Naive thymus-derived CD4-positive, alpha-beta T cell (primary cell): ENCODE results near the gene HECTD4. TPM values are rescaled to one million over a fixed set of nuclear protein-coding genes. Genes with fewer than 3 reads are reported as not detected.

Experiments used
- ATAC-seq: fragments of 150-1000 bp; cut with Tn5 transposase; 2 replicates; pipeline ENCODE4 v1.10.0; 2021; ENCODE audit warnings: mild to moderate bottlenecking, moderate library complexity
- CTCF ChIA-PET: fragments of 350-600 bp; sonication (Branson Sonifier 250); formaldehyde crosslinking; loops from one replicate; lab custom pipeline; 2021; ENCODE audit warnings: antibody characterized with exemption; lab: Charles Lee
- POLR2A ChIA-PET: fragments of 350-600 bp; sonication (Branson Sonifier 250); formaldehyde crosslinking; loops from one replicate; lab custom pipeline; 2021; ENCODE audit warnings: antibody characterized with exemption, inconsistent platforms; lab: Charles Lee
- DNase-seq, 9 donors: peaks; one replicate each; pipeline versions ENCODE4 v3.0.0 to v3.0.0-alpha.2; 2020 to 2022; ENCODE audit warnings: mixed read lengths in 1 of 9
- H3K27ac ChIP-seq: one replicate; pipeline ENCODE4 v1.7.0; 2013; ENCODE audit warnings: mild to moderate bottlenecking, low read depth, low read length, moderate library complexity
- H3K27me3 ChIP-seq, 2 donors: one replicate each; pipeline ENCODE4 v1.7.0; 2013; ENCODE audit warnings: low read length in 2 of 2, mild to moderate bottlenecking in 2 of 2, moderate library complexity in 2 of 2; ENCODE audit not compliant: control insufficient read depth in 2 of 2, insufficient read depth in 2 of 2
- H3K36me3 ChIP-seq, 3 experiments: 1 replicate in 2 of 3; 2 replicates in 1 of 3; pipeline ENCODE4 v1.7.0; 2013; ENCODE audit warnings: low read length in 3 of 3, mild to moderate bottlenecking in 3 of 3, moderate library complexity in 1 of 3; ENCODE audit not compliant: insufficient read depth in 3 of 3, control insufficient read depth in 2 of 3
- H3K4me1 ChIP-seq, 2 donors: one replicate each; pipeline ENCODE4 v1.7.0; 2013; ENCODE audit warnings: low read length in 2 of 2, mild to moderate bottlenecking in 2 of 2, moderate library complexity in 1 of 2; ENCODE audit not compliant: control insufficient read depth in 2 of 2, insufficient read depth in 2 of 2
- H3K4me3 ChIP-seq: 2 replicates; pipeline ENCODE4 v1.7.0; 2013; ENCODE audit warnings: mild to moderate bottlenecking, low read length
- H3K9me3 ChIP-seq, 3 experiments: 1 replicate in 2 of 3; 2 replicates in 1 of 3; pipeline ENCODE4 v1.7.0; 2013; ENCODE audit warnings: low read length in 3 of 3; ENCODE audit not compliant: control insufficient read depth in 2 of 3
- H3K27ac Mint-ChIP-seq, 9 donors: one replicate each; pipeline ENCODE4 v1.8.0; 2020 to 2022; ENCODE audit warnings: mixed read lengths in 9 of 9, mild to moderate bottlenecking in 8 of 9, moderate library complexity in 5 of 9, inconsistent platforms in 2 of 9
- H3K27me3 Mint-ChIP-seq, 5 donors: one replicate each; pipeline ENCODE4 v1.8.0; 2021 to 2022; ENCODE audit warnings: mixed read lengths in 5 of 5, mild to moderate bottlenecking in 1 of 5
- H3K36me3 Mint-ChIP-seq, 5 donors: one replicate each; pipeline ENCODE4 v1.8.0; 2020 to 2022; ENCODE audit warnings: mixed read lengths in 5 of 5, mild to moderate bottlenecking in 3 of 5, inconsistent platforms in 1 of 5
- H3K4me1 Mint-ChIP-seq, 7 donors: one replicate each; pipeline ENCODE4 v1.8.0; 2020 to 2022; ENCODE audit warnings: mixed read lengths in 7 of 7, mild to moderate bottlenecking in 3 of 7, inconsistent platforms in 1 of 7
- H3K4me3 Mint-ChIP-seq, 10 donors: one replicate each; pipeline ENCODE4 v1.8.0; 2020 to 2022; ENCODE audit warnings: mild to moderate bottlenecking in 10 of 10, mixed read lengths in 10 of 10, moderate library complexity in 6 of 10, inconsistent platforms in 2 of 10
- H3K9me3 Mint-ChIP-seq, 11 donors: one replicate each; pipeline ENCODE4 v1.8.0; 2020 to 2022; ENCODE audit warnings: mixed read lengths in 11 of 11, mild to moderate bottlenecking in 4 of 11, inconsistent platforms in 1 of 11, moderate library complexity in 1 of 11
- intact Hi-C, 2 donors: fragments of 100-400 bp; cut with micrococcal nuclease; formaldehyde crosslinking; loops; one replicate each; pipeline ENCODE4 v1.15.1; 2023
- polyA plus RNA-seq, 2 donors: library from polyadenylated mRNA; unstranded; fragments of 300-500 nt; fragmentation: Illumina TruSeq; gene quantifications; one replicate each; pipeline ENCODE4 v1.2.3, GENCODE V29; 2021
- total RNA-seq, 6 experiments: library from RNA in 5 of 6; stranded (reverse) in 5 of 6; gene quantifications; 1 replicate in 5 of 6; 2 replicates in 1 of 6; pipeline ENCODE4 v1.2.3 and lab custom pipeline; 2021 to 2026

Gene HECTD4
- total and polyA plus RNA-seq, 7 experiments from 2014 or later: 3.1 to 57.7 (median 47.9) TPM

GRCh38 chr12:112168561-112168971 lies 213.7 kb downstream of the HECTD4 start:
- intact Hi-C loops: no loop called here
- no peak for ATAC-seq
- no peaks in the 10 kb centered on the region for H3K27me3 ChIP-seq
- ChIA-PET CTCF (interaction anchor here (0.5 to 0.6 kb wide), 2 partner anchors 45 to 50 kb away, joined by 3 to 5 read pairs; no protein-coding TSS in a partner anchor), POLR2A (interaction anchor here (0.6 to 1.4 kb wide), 2 partner anchors 9 to 47 kb away, joined by 4 read pairs; no protein-coding TSS in a partner anchor)
- H3K27ac ChIP-seq: no peak overlapping the region
- no peaks in the 10 kb centered on the region for H3K4me1 ChIP-seq
- H3K9me3 Mint-ChIP-seq: no peaks in the 10 kb centered on the region
- H3K4me3 ChIP-seq: no peak overlapping the region
- H3K4me1 Mint-ChIP-seq: peaks cover 0 to 2% (median 0%) of the 10 kb centered on the region in 7 donors
- H3K27ac Mint-ChIP-seq: peak overlapping the region in 1 of 9 donors; percentile 36
- peaks cover 0 to 29% (median 0%) of the 10 kb centered on the region in 3 experiments for H3K36me3 ChIP-seq
- H3K9me3 ChIP-seq: no peaks in the 10 kb centered on the region
- no peak for DNase-seq
- no peak overlapping the region for H3K4me3 Mint-ChIP-seq
- H3K36me3 Mint-ChIP-seq: peaks cover 0 to 16% (median 0%) of the 10 kb centered on the region in 5 donors
- no peaks in the 10 kb centered on the region for H3K27me3 Mint-ChIP-seq

GRCh38 chr12:112167718-112168525 lies 214.3 kb downstream of the HECTD4 start:
- Mint-ChIP-seq H3K9me3 (no peaks in the 10 kb centered on the region), H3K36me3 (peaks cover 0 to 18% (median 0%) of the 10 kb centered on the region in 5 donors), H3K27me3 (no peaks in the 10 kb centered on the region), H3K4me3 (no peak overlapping the region), H3K4me1 (peaks cover 0 to 2% (median 0%) of the 10 kb centered on the region in 7 donors), H3K27ac (peak overlapping the region in 1 of 9 donors; percentile 36)
- DNase-seq (no peak), ATAC-seq (no peak)
- Histone ChIP-seq H3K4me3 (no peak overlapping the region), H3K27me3 (no peaks in the 10 kb centered on the region), H3K27ac (no peak overlapping the region), H3K36me3 (peaks cover 0 to 35% (median 0%) of the 10 kb centered on the region in 3 experiments), H3K4me1 (no peaks in the 10 kb centered on the region), H3K9me3 (no peaks in the 10 kb centered on the region)
- ChIA-PET POLR2A (interaction anchor here (1.0 kb wide), 1 partner anchor 9 kb away, joined by 3 read pairs; no protein-coding TSS in a partner anchor), CTCF (interaction anchor here (0.6 kb wide), 1 partner anchor 44 kb away, joined by 3 read pairs; no protein-coding TSS in a partner anchor)
- intact Hi-C loops: no loop called here

GRCh38 chr12:112167031-112167461 lies 215.2 kb downstream of the HECTD4 start:
- no peak overlapping the region for H3K4me3 ChIP-seq
- Mint-ChIP-seq H3K4me3 (no peak overlapping the region), H3K36me3 (peaks cover under 1 to 20% (median 4%) of the 10 kb centered on the region in 5 donors), H3K27me3 (no peaks in the 10 kb centered on the region), H3K4me1 (peaks cover 0 to 2% (median 0%) of the 10 kb centered on the region in 7 donors), H3K27ac (peak overlapping the region in 1 of 9 donors; percentile 53), H3K9me3 (no peaks in the 10 kb centered on the region)
- intact Hi-C loops: no loop called here
- no peaks in the 10 kb centered on the region for H3K27me3 ChIP-seq
- ATAC-seq (no peak), DNase-seq (no peak)
- POLR2A ChIA-PET: interaction anchor here (1.0 kb wide), 1 partner anchor 8 kb away, joined by 3 read pairs; no protein-coding TSS in a partner anchor
- H3K27ac ChIP-seq: no peak overlapping the region
- no peaks in the 10 kb centered on the region for H3K9me3 ChIP-seq
- no peaks in the 10 kb centered on the region for H3K4me1 ChIP-seq
- peaks cover 0 to 36% (median 0%) of the 10 kb centered on the region in 3 experiments for H3K36me3 ChIP-seq
- CTCF ChIA-PET: interaction anchor here (0.6 kb wide), 1 partner anchor 189 kb away, joined by 3 read pairs; no protein-coding TSS in a partner anchor

- no peak overlapping the region for H3K27ac ChIP-seq
- Mint-ChIP-seq H3K36me3 (peaks cover 5 to 26% (median 12%) of the 10 kb centered on the region in 5 donors), H3K9me3 (peaks cover 0 to 3% (median 0%) of the 10 kb centered on the region in 11 donors), H3K27ac (peak overlapping the region in 2 of 9 donors; percentile 20 to 53), H3K27me3 (no peaks in the 10 kb centered on the region), H3K4me1 (peaks cover 0 to 2% (median 0%) of the 10 kb centered on the region in 7 donors), H3K4me3 (no peak overlapping the region)
- DNase-seq: no peak
- no peaks in the 10 kb centered on the region for H3K9me3 ChIP-seq
- H3K4me3 ChIP-seq: no peak overlapping the region
- peaks cover 0 to 38% (median 0%) of the 10 kb centered on the region in 3 experiments for H3K36me3 ChIP-seq
- intact Hi-C loops: no loop called here
- H3K27me3 ChIP-seq: no peaks in the 10 kb centered on the region
- ATAC-seq: no peak
- no peaks in the 10 kb centered on the region for H3K4me1 ChIP-seq
- ChIA-PET CTCF (interaction anchor here (0.6 kb wide), 1 partner anchor 188 kb away, joined by 3 read pairs; no protein-coding TSS in a partner anchor), POLR2A (interaction anchor here (1.0 kb wide), 1 partner anchor 7 kb away, joined by 3 read pairs; no protein-coding TSS in a partner anchor)
Observed at GRCh38 chr12:112166051-112167015, 215.9 kb downstream of the HECTD4 start.

- H3K4me3 ChIP-seq: no peak overlapping the region
- peaks cover 0 to 4% (median 0%) of the 10 kb centered on the region in 11 donors for H3K9me3 Mint-ChIP-seq
- H3K27ac Mint-ChIP-seq: peak overlapping the region in 1 of 9 donors; percentile 36
- no peaks in the 10 kb centered on the region for H3K4me1 ChIP-seq
- peaks cover 0 to 2% (median 0%) of the 10 kb centered on the region in 7 donors for H3K4me1 Mint-ChIP-seq
- no peak overlapping the region for H3K27ac ChIP-seq
- POLR2A ChIA-PET: no interaction called here
- CTCF ChIA-PET: no interaction called here
- DNase-seq (no peak), ATAC-seq (no peak)
- H3K36me3 Mint-ChIP-seq: peaks cover 11 to 33% (median 17%) of the 10 kb centered on the region in 5 donors
- no peaks in the 10 kb centered on the region for H3K27me3 Mint-ChIP-seq
- H3K36me3 ChIP-seq: peaks cover 0 to 39% (median 0%) of the 10 kb centered on the region in 3 experiments
- intact Hi-C loops: no loop called here
- no peaks in the 10 kb centered on the region for H3K9me3 ChIP-seq
- H3K4me3 Mint-ChIP-seq: no peak overlapping the region
- H3K27me3 ChIP-seq: no peaks in the 10 kb centered on the region
Observed at GRCh38 chr12:112165624-112166023, 216.6 kb downstream of the HECTD4 start.
